NCI-H82 treated with DMSO at 0.1 percent for 48 hours (cell line): Measurements from ENCODE around the gene FBXO10.
"Not testable (repeated sequence)": the region's sequence is repeated elsewhere in the genome, so short reads cannot be mapped to it uniquely, and the experiment has no call there.

ENCODE experiments used
- DNase-seq: peaks from one replicate; lab custom pipeline; 2025; ENCODE audit not compliant: unreplicated experiment; lab: John Stamatoyannopoulos, UW

Gene FBXO10

DNA sequence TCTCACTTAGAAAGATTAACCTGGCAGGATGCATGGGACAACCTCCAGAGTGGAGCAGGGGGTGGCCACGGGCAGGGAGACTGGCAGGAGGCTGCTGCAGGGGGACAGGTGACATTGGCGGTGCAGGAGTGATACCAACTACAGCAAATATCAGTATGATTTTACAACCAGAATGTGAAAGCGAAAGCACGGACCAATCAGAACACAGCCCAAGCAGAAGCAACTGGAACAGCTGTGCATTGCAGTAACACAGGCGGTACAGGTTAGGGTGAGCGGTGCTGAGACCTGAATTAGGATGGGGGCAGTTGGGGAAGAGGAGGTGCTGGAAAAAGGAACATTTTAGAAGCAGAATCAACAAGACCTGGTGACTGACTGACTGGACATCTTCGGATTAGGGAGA, 61.2 kb downstream of the FBXO10 start:
- no peak for DNase-seq

GRCh38 chr9:37514415-37514814, 61.8 kb downstream of the FBXO10 start:
- DNase-seq = not testable (repeated sequence)

DNA sequence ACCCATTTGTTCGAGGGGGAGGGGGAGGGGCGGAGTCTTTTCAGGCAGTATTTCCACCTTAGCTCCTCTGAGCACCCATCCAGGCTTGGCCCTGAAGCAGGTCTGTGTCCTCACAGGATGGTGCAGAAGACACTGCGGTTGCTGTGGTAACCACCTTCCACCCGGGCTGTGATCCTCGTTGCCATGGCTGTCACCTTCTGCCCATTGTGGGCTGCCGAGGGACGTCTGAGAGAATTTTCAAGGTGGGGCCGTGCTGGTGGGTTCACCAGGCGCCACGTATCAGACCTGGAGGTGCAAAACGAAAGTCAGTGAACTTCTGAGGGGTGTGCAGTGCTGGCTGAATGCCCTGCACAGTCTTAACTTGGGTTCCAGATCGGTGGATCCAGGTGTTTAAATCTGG, 63.7 kb downstream of the FBXO10 start:
- DNase-seq = no peak

DNA sequence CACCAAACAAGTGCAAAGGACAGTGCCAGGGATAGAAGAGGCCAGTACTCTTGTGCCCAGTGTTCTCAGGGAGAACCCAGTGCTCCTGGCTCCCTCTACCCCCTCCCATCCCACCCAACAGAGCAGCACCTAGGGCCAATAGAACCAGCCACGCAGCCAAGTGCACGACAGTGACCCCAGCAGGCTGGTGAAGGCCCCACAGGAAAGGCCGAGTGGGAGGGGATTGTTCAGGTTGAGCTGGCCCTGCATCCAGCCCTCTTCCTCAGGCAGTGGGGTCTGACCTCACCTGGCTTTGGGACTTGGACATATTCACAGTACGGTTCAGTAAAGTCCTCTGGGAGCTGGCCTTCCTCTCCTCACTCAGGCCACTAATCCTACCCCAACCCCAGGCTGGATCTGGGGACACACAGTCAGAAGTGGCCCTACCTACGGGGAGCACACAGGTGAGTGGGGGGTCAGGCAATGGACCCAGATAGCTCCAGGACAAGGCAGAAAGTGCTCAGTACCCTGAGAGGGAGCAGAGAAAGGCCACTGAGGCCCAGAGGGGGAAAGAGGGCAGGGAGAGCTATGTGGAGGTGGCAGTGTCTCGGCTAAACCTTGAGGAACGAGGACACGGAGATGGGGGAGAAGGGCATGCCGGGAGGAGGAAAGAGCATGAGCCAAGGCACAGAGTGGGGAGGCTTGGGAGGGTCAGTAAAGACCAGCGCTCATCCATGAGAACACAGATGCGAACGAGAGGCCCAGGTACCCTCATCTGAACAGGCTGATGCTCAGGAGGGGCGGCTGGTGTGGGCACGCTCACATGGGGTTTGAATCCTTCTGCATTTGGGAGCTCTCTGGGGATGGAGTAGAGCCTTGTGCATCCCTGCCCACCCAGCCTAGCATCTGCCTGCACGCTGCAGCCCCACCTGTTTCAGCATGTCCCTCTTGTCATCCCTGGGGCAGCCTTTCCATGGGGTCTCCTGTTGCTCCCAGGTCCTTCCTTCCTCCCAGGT, 64.9 kb downstream of the FBXO10 start:
- DNase-seq = no peak

DNA sequence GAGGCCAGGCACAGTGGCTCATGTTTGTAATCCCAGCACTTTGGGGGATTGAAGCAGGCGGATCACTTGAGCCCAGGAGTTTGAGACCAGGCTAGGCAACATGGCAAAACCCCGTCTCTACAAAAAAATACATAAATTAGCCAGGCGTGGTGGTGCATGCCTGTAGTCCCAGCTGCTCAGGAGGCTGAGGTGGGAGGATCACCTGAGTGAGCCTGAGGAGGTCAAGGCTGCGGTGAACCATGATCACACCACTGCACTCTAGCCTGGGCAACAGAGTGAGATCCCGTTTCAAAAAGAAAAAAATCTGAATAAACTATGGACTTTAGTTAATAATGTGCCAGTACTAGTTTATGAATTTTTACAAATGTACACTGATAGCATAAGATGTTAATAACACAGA, 66.1 kb downstream of the FBXO10 start:
- DNase-seq = not testable (repeated sequence)

DNA sequence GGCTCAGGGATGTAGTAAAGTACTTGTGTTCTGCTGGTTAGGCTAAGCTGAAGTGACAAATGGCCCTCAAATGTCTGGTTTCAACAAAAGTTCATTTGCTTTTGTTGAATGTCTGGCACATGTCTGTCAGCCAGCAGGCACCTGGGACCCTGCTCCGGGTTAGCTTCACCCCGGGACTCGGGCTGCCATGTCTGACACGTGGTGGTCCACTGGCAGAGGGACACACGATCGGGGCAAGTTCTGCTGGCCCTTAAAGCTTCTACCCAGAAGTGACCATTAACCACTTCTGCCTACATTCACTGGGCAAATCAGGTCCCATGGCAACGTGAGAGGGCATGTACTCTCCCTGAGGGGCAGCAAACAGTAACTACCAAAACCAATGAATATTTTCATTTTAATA, 66.6 kb downstream of the FBXO10 start:
- no peak for DNase-seq

- no peak for DNase-seq
These were observed 67.4 kb downstream of the FBXO10 start for GRCh38 chr9:37508834-37509206.

- no peak for DNase-seq
These were observed 67.9 kb downstream of the FBXO10 start for GRCh38 chr9:37508135-37508833.

DNA sequence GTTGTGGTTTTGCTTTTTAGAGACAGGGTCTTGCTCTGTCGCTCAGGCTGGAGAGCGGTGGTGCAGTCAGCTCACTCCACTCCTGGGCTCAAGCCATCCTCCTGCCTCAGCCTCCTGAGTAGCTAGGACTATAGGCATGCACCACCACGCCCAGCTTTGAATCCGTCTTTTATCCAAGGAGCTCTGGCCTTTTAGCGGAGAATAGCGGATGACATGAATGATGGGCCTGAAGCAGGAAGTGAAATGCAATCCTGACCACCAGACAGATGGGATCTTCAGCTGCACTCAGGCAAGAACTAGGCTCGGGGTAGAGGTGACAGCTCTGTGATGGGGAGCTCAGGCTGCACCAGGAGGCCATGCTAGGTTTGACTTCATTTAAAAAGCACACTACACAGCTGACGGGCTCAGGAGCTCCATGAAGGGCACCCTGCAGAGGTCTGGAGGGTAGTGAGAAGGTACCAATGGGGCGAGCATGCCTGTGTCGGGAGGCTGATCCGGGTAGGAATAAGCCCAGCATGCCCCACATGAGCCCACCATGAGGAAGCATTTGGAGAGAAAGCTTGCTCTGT, 68.5 kb downstream of the FBXO10 start:
- DNase-seq = no peak

GRCh38 chr9:37504605-37505004, 71.6 kb downstream of the FBXO10 start:
- DNase-seq = no peak

DNA sequence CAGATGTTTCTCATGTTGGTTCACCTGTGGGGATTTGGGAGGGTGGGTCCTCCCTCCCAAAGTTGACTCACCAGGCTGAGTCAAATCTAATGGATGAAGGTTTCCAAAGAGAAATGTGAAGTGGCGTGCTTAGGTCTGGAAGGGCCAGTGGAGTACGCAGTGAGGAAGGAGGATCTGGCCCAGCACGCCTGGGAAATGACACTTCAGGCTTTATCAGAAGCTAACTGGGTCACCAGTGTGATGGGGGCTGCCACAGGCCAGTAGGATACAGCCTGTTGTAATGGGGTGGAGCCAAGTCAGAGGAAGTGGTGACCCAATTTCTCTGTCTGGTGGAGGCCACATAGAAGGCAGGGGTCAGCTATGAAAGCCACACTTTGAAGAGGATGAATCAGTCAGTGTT, 72.4 kb downstream of the FBXO10 start:
- no peak for DNase-seq

DNA sequence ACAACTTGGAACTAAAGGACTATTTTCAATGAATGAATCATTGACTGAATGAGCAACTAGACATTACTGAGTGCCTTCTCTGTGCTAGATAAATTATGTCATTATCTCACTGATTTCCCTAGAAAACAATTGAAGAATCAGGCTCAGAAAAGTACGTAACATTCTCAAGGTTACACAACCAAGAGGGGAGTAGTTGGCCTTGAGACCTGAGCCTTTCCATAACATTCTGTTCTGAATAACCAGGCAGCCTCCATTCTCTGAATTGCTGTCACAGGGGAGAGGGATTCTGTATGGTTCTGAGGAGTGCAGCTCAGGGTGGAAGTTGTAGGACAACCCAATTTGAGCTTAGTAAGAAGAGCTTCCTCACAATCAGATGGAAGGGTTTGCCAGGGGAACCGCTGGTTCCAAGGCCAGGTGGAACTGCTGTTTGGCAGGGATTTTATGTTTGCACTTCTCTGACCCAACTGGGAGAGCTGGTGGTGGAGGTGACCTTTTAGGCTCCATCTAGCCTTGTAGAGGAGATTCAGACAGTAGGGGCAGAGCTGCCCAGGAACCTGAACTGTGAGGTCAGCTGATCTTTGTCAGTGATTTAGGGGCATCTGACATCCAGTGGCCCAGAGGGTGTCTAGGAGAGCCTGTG, 74.1 kb downstream of the FBXO10 start:
- no peak for DNase-seq

GRCh38 chr9:37499297-37499696, 76.9 kb downstream of the FBXO10 start:
- no peak for DNase-seq

DNA sequence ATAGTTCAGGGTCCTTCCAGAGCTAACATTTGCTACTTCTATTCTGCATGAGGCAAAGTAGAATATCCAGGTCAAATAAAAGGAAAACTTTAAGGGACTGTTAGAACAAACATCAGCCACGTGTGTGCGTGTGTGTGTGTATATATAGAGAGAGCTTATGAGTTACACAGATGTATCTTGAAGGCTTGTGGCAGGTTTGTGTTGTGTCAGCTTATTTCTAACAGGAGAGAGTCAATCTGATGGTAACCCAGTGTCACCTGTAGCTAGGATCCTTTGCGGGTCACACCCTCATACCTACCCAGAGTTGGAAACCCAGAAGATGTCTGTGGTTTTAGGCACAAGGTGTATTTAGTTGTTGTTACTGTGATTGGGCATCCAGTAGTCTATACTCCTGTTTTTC, 77.7 kb downstream of the FBXO10 start:
- DNase-seq = no peak

- DNase-seq = no peak
These were observed 78.9 kb downstream of the FBXO10 start for GRCh38 chr9:37497320-37497719.

DNA sequence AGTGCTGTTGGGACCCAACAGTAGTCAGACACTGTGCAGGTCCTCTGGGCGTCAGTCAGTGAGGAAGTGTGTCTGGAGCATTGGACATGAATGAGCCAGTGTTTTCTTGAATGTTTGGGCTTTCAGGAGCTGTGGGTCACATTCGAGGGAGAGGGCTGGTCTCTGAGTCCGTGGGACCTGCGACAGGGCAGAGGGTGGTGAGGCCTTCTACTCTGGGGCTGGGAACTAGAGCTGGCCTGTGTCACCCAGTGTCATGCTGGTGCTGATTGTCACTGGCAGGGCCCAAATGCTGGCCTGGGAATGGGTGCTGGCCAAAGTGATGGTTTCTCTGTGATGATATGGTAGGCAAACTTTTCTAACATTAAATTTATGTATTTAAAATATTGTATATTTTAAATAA, 80.2 kb downstream of the FBXO10 start:
- no peak for DNase-seq

- DNase-seq = no peak
These were observed 80.6 kb downstream of the FBXO10 start for GRCh38 chr9:37495571-37495970.

- DNase-seq = no peak
These were observed 84.2 kb downstream of the FBXO10 start for GRCh38 chr9:37491939-37492338.

DNA sequence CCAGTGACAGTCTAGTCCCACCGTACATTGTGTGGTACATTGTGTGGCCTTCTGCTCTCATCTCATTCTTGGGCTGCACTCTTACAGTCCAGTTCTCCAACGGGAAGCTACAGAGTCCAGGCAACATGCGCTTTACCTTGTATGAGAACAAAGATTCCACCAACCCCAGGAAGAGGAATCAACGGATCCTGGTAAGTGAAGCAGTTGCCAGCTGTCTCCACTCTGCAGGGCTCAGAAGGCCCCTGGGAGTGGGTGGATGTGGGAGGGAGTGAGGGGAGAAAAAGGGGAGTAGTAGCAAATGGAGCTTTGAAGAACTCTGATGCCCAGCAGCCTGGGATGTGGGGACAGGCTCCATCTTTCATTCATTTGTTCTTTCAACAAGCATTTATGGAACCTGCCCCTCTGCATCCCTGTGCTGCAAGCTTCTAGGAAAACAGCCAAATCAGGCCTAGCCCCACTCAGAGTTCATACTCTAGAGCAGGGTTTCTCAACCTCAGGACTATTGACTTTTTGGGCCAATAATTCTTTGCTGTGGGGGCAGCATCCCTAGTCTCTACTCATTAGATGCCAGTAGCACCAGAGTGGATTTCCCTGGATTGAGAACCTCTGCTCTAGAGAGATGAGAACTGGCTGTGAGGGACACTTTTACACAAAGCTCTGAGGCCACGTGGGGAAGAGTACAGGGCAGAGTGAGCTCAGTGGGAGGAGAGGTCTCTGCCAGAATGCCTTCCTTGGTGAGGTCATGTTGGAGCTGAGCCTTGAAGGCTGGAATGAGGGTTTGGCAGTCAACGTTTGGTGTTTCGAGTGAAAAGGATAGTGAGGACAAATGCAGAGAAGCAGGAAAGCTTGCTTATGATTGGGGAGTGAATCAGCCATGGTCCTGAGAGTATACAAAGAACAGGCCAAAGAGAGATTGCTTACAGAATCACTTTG, 89.3 kb downstream of the FBXO10 start:
- DNase-seq = no peak

- no peak for DNase-seq
These were observed 89.9 kb downstream of the FBXO10 start for GRCh38 chr9:37486256-37486615.
